HEK293 (cell line): ENCODE data around the gene MCEE.
A peak's percentile ranks its signal among the peaks of the same experiment; 100 is the strongest.

Experiments used
- HIC1 ChIP-seq: fragments of 450-650 bp; formaldehyde crosslinking; IDR thresholded peaks from 2 replicates; pipeline ENCODE4 v1.5.1; 2016; ENCODE audit warnings: missing biosample characterization, missing genetic modification characterization
- KLF10 ChIP-seq: fragments of 450-650 bp; IDR thresholded peaks from 2 replicates; pipeline ENCODE4 v1.5.1; 2018; ENCODE audit warnings: missing biosample characterization, mild to moderate bottlenecking, missing genetic modification characterization
- REPIN1 ChIP-seq: fragments of 450-650 bp; formaldehyde crosslinking; IDR thresholded peaks from 2 replicates; pipeline ENCODE4 v1.5.1; 2017; ENCODE audit warnings: missing biosample characterization, missing genetic modification characterization, low read depth
- TCF7L2 ChIP-seq: IDR thresholded peaks from 2 replicates; pipeline ENCODE4 v1.6.1; 2011; ENCODE audit warnings: low read depth, mild to moderate bottlenecking, inconsistent platforms, low read length, moderate library complexity, borderline replicate concordance
- TRIM28 ChIP-seq: IDR thresholded peaks from 2 replicates; pipeline ENCODE4 v1.6.1; 2011; ENCODE audit warnings: low read length, control low read depth, borderline replicate concordance
- TSHZ1 ChIP-seq: fragments of 450-650 bp; formaldehyde crosslinking; IDR thresholded peaks from 2 replicates; pipeline ENCODE4 v1.5.1; 2016; ENCODE audit warnings: missing biosample characterization, missing genetic modification characterization, borderline replicate concordance
- YY2 ChIP-seq: fragments of 450-650 bp; formaldehyde crosslinking; IDR thresholded peaks from 2 replicates; pipeline ENCODE4 v1.5.1; 2016; ENCODE audit warnings: missing biosample characterization, missing genetic modification characterization
- ZBTB1 ChIP-seq: fragments of 450-650 bp; formaldehyde crosslinking; IDR thresholded peaks from 2 replicates; pipeline ENCODE4 v1.5.1; 2016; ENCODE audit warnings: missing biosample characterization, missing genetic modification characterization
- ZBTB21 ChIP-seq: fragments of 450-650 bp; formaldehyde crosslinking; IDR thresholded peaks from 2 replicates; pipeline ENCODE4 v1.5.1; 2017; ENCODE audit warnings: missing biosample characterization, missing genetic modification characterization
- ZBTB8A ChIP-seq: fragments of 450-650 bp; formaldehyde crosslinking; IDR thresholded peaks from 2 replicates; pipeline ENCODE4 v1.5.1; 2016; ENCODE audit warnings: missing biosample characterization, missing genetic modification characterization
- ZNF138 ChIP-seq: fragments of 450-650 bp; formaldehyde crosslinking; IDR thresholded peaks from 2 replicates; pipeline ENCODE4 v1.5.1; 2016; ENCODE audit warnings: missing biosample characterization, missing genetic modification characterization, borderline replicate concordance
- ZNF155 ChIP-seq: fragments of 450-650 bp; formaldehyde crosslinking; IDR thresholded peaks from 2 replicates; pipeline ENCODE4 v1.5.1; 2016; ENCODE audit warnings: missing biosample characterization, missing genetic modification characterization
- ZNF391 ChIP-seq: fragments of 450-650 bp; formaldehyde crosslinking; IDR thresholded peaks from 2 replicates; pipeline ENCODE4 v1.5.1; 2016; ENCODE audit warnings: low read depth, missing biosample characterization, missing genetic modification characterization, borderline replicate concordance
- ZNF398 ChIP-seq: fragments of 450-650 bp; formaldehyde crosslinking; IDR thresholded peaks from 2 replicates; pipeline ENCODE4 v1.5.1; 2017; ENCODE audit warnings: missing biosample characterization, missing genetic modification characterization
- ZNF426 ChIP-seq: fragments of 450-650 bp; formaldehyde crosslinking; IDR thresholded peaks from 2 replicates; pipeline ENCODE4 v1.5.1; 2017; ENCODE audit warnings: missing biosample characterization, missing genetic modification characterization, mild to moderate bottlenecking, inconsistent platforms, moderate library complexity
- ZNF433 ChIP-seq: fragments of 450-650 bp; formaldehyde crosslinking; IDR thresholded peaks from 2 replicates; pipeline ENCODE4 v1.5.1; 2016; ENCODE audit warnings: missing biosample characterization, missing genetic modification characterization, low read depth
- ZNF530 ChIP-seq: fragments of 450-650 bp; formaldehyde crosslinking; IDR thresholded peaks from 2 replicates; pipeline ENCODE4 v1.5.1; 2016; ENCODE audit warnings: low read depth, missing biosample characterization, missing genetic modification characterization
- ZNF558 ChIP-seq: fragments of 450-650 bp; formaldehyde crosslinking; IDR thresholded peaks from 2 replicates; pipeline ENCODE4 v1.5.1; 2016; ENCODE audit warnings: missing biosample characterization, missing genetic modification characterization
- ZNF580 ChIP-seq: fragments of 450-650 bp; formaldehyde crosslinking; IDR thresholded peaks from 2 replicates; pipeline ENCODE4 v1.5.1; 2016; ENCODE audit warnings: missing biosample characterization, missing genetic modification characterization
- ZNF596 ChIP-seq: fragments of 450-650 bp; IDR thresholded peaks from 2 replicates; pipeline ENCODE4 v1.5.0; 2018; ENCODE audit warnings: missing biosample characterization, mild to moderate bottlenecking, missing genetic modification characterization, moderate library complexity
- ZNF629 ChIP-seq: fragments of 450-650 bp; formaldehyde crosslinking; IDR thresholded peaks from 2 replicates; pipeline ENCODE4 v1.5.1; 2017; ENCODE audit warnings: missing biosample characterization, missing genetic modification characterization
- ZNF645 ChIP-seq: fragments of 450-650 bp; formaldehyde crosslinking; IDR thresholded peaks from 2 replicates; pipeline ENCODE4; 2016; ENCODE audit warnings: missing biosample characterization, missing genetic modification characterization
- ZNF670 ChIP-seq: fragments of 450-650 bp; formaldehyde crosslinking; IDR thresholded peaks from 2 replicates; pipeline ENCODE4 v1.5.1; 2016; ENCODE audit warnings: missing biosample characterization, missing genetic modification characterization, low read depth
- ZNF704 ChIP-seq: fragments of 450-650 bp; formaldehyde crosslinking; IDR thresholded peaks from 2 replicates; pipeline ENCODE4 v1.5.1; 2016; ENCODE audit warnings: missing biosample characterization, missing genetic modification characterization
- ZNF792 ChIP-seq: fragments of 450-650 bp; formaldehyde crosslinking; IDR thresholded peaks from 2 replicates; pipeline ENCODE4 v1.5.1; 2016; ENCODE audit warnings: missing biosample characterization, missing genetic modification characterization
- ZNF843 ChIP-seq: fragments of 450-650 bp; formaldehyde crosslinking; IDR thresholded peaks from 2 replicates; pipeline ENCODE4 v1.5.1; 2016; ENCODE audit warnings: missing biosample characterization, missing genetic modification characterization

Gene MCEE

GRCh38 chr2:71130152-71130904 is at the start of gene MCEE, which contains the start of gene MPHOSPH10 (continued):
- TF ChIP-seq ZNF391 (tag by site-specific recombination) (peak; percentile 81; the same call in 1 of the 2 replicates), ZNF645 (no peak), ZNF558 (tag by site-specific recombination) (peak; percentile 55; the same call in 1 of the 2 replicates), REPIN1 (tag by site-specific recombination) (0 out of 2 replicates have a peak, but pooled peaks have one; percentile 49), ZNF843 (tag by site-specific recombination) (peak; percentile 62; the same call in 1 of the 2 replicates), ZNF530 (tag by site-specific recombination) (no peak), HIC1 (no peak), ZNF138 (tag by site-specific recombination) (no peak), TCF7L2 (no peak), ZNF426 (tag by site-specific recombination) (no peak), ZNF792 (no peak), YY2 (peak; percentile 83), ZNF580 (tag by site-specific recombination) (peak; percentile 84), TRIM28 (no peak; the same call in 1 of the 2 replicates), ZBTB21 (tag by site-specific recombination) (peak; percentile 62), ZBTB1 (tag by site-specific recombination) (no peak), ZNF629 (tag by site-specific recombination) (peak; percentile 52; the same call in 1 of the 2 replicates), ZNF596 (tag by site-specific recombination) (no peak), ZNF155 (tag by site-specific recombination) (no peak), TSHZ1 (no peak), KLF10 (tag by site-specific recombination) (peak; percentile 89), ZNF670 (tag by site-specific recombination) (no peak), ZNF433 (tag by site-specific recombination) (no peak), ZNF398 (tag by site-specific recombination) (no peak), ZBTB8A (tag by site-specific recombination) (peak; percentile 27; the same call in 1 of the 2 replicates), ZNF704 (tag by site-specific recombination) (no peak)
